Measurements from ENCODE around the gene MFAP3.

The MFAP3 gene

GRCh38 chr5:154049636-154050035 lies 10.9 kb downstream of the MFAP3 start:
- no peak for TF ChIP-seq CTCF (IDR thresholded peaks at IDR 0.05; ENCODE audit: low read depth, low read length)
- no peak overlapping the region for H3K4me3 ChIP-seq (ENCODE audit: low read depth, low read length)

GRCh38 chr5:154053468-154053867 lies 14.7 kb downstream of the MFAP3 start:
- TF ChIP-seq CTCF (IDR thresholded peaks at IDR 0.05; ENCODE audit: low read depth, low read length) = no peak
- H3K4me3 ChIP-seq (ENCODE audit: low read depth, low read length) = no peak overlapping the region

- no peak for TF ChIP-seq CTCF (IDR thresholded peaks at IDR 0.05; ENCODE audit: low read depth, low read length)
These were observed 16.4 kb downstream of the MFAP3 start for GRCh38 chr5:154055201-154055600.

GRCh38 chr5:154058055-154059038 lies 19.6 kb downstream of the MFAP3 start:
- no peak overlapping the region for H3K4me3 ChIP-seq (ENCODE audit: low read depth, low read length)
- no peak for TF ChIP-seq CTCF (IDR thresholded peaks at IDR 0.05; ENCODE audit: low read depth, low read length)

More at GRCh38 chr5:154055201-154055600, 16.4 kb downstream of the MFAP3 start:
- no peak overlapping the region for H3K4me3 ChIP-seq (ENCODE audit: low read depth, low read length)

GRCh38 chr5:154059039-154059430 lies 20.3 kb downstream of the MFAP3 start:
- H3K4me3 ChIP-seq (ENCODE audit: low read depth, low read length) = no peak overlapping the region
- TF ChIP-seq CTCF (IDR thresholded peaks at IDR 0.05; ENCODE audit: low read depth, low read length) = no peak

GRCh38 chr5:154059583-154059982 lies 20.8 kb downstream of the MFAP3 start:
- H3K4me3 ChIP-seq (ENCODE audit: low read depth, low read length) = no peak overlapping the region
- no peak for TF ChIP-seq CTCF (IDR thresholded peaks at IDR 0.05; ENCODE audit: low read depth, low read length)

- no peak for TF ChIP-seq CTCF (IDR thresholded peaks at IDR 0.05; ENCODE audit: low read depth, low read length)
- H3K4me3 ChIP-seq (ENCODE audit: low read depth, low read length) = no peak overlapping the region
These were observed 21.8 kb downstream of the MFAP3 start for GRCh38 chr5:154060606-154061005.

Data from WI38 (cell line).